H7 (cell line): ENCODE measurements around the gene REL. TPM values are rescaled to one million over a fixed set of nuclear protein-coding genes. Genes with fewer than 3 reads are reported as not detected.
"Not testable (repeated sequence)": the region's sequence is repeated elsewhere in the genome, so short reads cannot be mapped to it uniquely, and the experiment has no call there.

Experiments used
- DNase-seq: peaks from one replicate; pipeline ENCODE4 v3.0.0; 2012
- H3K27me3 ChIP-seq: 2 replicates; pipeline ENCODE4 v1.6.0; 2011; ENCODE audit warnings: mild to moderate bottlenecking, low read length; ENCODE audit not compliant: control insufficient read depth, insufficient read depth
- H3K36me3 ChIP-seq: replicated peaks from 2 replicates; pipeline ENCODE4 v1.5.1; 2011; ENCODE audit warnings: low read length; ENCODE audit not compliant: control insufficient read depth, insufficient read depth
- H3K4me3 ChIP-seq: 2 replicates; pipeline ENCODE4 v1.5.1; 2011; ENCODE audit warnings: low read depth, mild to moderate bottlenecking, control low read depth, low read length, moderate library complexity; ENCODE audit not compliant: insufficient read depth
- total RNA-seq: library from RNA; depleted of rRNA; stranded (reverse); fragments of >200 nt; shearing (Covaris generic); gene quantifications from 2 replicates; pipeline ENCODE4 v1.2.3, GENCODE V29; 2014

REL gene
- total RNA-seq, 1 experiment from 2014 or later = 4.5 TPM

- H3K27me3 ChIP-seq = peaks cover 2% of the 10 kb centered on the region; the same call in 1 of the 2 replicates
- H3K36me3 ChIP-seq = no peaks in the 10 kb centered on the region
- no peak for DNase-seq
- no peak overlapping the region for H3K4me3 ChIP-seq
Observed at GRCh38 chr2:60884800-60885199, 3.4 kb downstream of the REL start.

DNA sequence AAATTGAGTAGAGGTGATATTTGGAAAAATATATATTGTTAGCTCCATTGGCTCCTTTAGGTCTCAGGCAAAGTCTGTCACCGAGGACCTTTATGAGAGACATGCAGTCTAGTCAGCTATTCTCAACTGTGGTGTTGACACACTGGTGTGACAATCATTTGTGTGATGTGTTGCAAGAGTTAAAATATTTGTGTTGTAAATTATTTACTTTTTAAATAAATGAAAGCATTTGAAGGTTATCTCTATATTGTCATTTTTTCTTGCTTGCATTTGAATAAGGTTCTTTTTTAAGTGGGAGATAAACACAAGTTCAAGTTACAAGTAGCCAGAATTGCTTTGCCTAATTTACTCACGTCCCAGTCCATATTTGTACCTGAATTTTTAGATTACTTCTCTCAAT lies 4.3 kb downstream of the REL start:
- H3K4me3 ChIP-seq = no peak overlapping the region
- H3K27me3 ChIP-seq = peaks cover 2% of the 10 kb centered on the region; the same call in 1 of the 2 replicates
- DNase-seq = no peak
- H3K36me3 ChIP-seq = no peaks in the 10 kb centered on the region

- peaks cover 2% of the 10 kb centered on the region; the same call in 1 of the 2 replicates for H3K27me3 ChIP-seq
- no peak overlapping the region for H3K4me3 ChIP-seq
- no peaks in the 10 kb centered on the region for H3K36me3 ChIP-seq
- DNase-seq = no peak
Observed at GRCh38 chr2:60886991-60887390, 5.6 kb downstream of the REL start.

- Histone ChIP-seq H3K27me3 (no peaks in the 10 kb centered on the region), H3K36me3 (no peaks in the 10 kb centered on the region), H3K4me3 (no peak overlapping the region)
- no peak for DNase-seq
Observed at GRCh38 chr2:60888853-60889252, 7.5 kb downstream of the REL start.

DNA sequence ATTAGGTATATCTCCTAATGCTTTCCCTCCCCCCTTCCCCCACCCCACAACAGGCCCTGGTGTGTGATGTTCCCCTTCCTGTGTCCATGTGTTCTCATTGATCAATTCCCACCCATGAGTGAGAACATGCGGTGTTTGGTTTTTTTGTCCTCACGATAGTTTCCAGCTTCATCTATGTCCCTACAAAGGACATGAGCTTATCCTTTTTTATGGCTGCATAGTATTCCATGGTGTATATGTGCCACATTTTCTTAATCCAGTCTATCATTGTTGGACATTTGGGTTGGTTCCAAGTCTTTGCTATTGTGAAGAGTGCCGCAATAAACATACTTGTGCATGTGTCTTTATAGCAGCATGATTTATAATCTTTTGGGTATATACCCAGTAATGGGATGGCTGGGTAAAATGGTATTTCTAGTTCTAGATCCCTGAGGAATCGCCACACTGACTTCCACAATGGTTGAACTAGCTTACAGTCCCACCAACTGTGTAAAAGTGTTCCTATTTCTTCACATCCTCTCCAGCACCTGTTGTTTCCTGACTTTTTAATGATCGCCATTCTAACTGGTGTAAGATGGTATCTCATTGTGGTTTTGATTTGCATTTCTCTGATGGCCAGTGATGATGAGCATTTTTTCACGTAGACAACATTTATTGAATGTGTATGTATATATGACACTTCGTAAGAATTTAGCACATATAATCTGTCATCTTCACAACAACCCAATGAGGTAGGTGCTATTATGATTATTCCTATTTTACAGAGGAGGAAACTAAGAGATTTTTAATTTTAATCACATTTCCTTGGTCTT lies 8.4 kb downstream of the REL start:
- DNase-seq, H3K27me3 ChIP-seq, H3K36me3 ChIP-seq, H3K4me3 ChIP-seq: not testable (repeated sequence)

GRCh38 chr2:60890393-60890707 lies 9.0 kb downstream of the REL start:
- DNase-seq = no peak
- Histone ChIP-seq H3K27me3 (no peaks in the 10 kb centered on the region), H3K4me3 (no peak overlapping the region), H3K36me3 (no peaks in the 10 kb centered on the region; the same call in 1 of the 2 replicates)

DNA sequence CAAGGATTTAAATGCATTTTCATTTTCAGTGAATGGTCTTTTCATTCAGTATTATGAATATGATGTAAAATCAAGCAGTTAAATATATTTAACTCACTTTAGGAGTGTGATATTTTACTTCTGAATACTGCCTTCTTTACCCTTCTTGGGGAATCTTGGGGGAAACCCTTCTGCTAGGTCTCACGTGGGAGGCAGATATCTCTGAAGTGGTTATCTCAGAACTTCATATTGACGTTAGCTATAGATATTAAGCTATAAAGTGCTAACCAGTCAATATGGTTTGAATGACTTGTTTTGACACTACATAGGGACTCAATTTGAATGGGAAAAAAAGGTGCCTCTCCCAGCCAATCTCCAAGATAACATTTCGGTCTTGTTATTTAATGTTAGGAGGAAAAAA lies 9.8 kb downstream of the REL start:
- no peaks in the 10 kb centered on the region; the same call in 1 of the 2 replicates for H3K36me3 ChIP-seq
- no peaks in the 10 kb centered on the region for H3K27me3 ChIP-seq
- no peak overlapping the region for H3K4me3 ChIP-seq
- no peak for DNase-seq

DNA sequence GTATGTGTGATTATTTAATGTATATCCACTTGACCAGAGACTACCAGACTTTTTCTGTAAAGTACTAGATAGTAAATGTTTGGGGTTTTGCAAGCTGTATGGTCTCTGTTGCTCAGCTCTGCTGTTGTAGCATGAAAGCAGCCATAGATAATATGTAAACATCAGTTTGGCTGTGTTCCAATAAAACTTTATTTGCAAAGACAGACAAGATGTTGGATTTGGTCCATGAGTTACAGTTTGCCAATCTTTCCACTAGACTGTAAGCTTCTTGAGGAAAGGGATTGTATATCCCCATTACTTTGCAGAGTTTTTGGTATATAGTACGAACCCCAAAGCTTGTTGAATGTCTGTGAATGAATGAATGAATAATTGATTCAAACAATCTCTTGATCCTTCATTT lies 17.2 kb downstream of the REL start:
- no peaks in the 10 kb centered on the region; the same call in 1 of the 2 replicates for H3K36me3 ChIP-seq
- no peaks in the 10 kb centered on the region for H3K27me3 ChIP-seq
- no peak overlapping the region for H3K4me3 ChIP-seq
- DNase-seq = no peak

DNA sequence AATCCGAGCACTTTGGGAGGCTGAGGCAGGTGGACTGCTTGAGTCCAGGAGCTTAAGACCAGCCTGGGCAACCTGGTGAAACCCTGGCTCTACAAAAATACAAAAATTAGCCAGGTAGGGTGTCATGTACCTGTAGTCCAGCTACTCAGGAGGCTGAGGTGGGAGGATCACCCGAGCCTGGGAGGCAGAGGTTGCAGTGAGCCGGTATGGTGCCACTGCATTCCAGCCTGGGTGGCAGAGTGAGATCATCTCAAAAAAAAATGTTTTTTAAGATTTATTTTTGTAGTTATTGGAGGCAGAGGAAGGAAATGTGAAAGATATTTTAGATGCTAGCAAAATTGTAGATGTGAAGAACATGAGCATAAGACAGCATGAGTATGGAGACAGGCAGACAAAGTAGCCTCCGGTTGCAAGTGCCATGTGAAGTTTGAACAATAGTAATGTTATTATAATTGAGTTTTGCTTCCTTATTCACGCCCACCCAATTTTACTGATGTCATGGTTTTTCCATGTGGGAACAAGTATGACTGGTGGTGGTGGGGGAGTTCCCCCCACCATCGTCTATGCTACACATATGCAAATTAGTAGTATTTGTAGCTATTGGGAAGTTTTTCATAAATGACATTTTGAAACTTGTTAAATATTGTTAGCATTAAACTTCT lies 18.0 kb downstream of the REL start:
- H3K27me3 ChIP-seq = no peaks in the 10 kb centered on the region
- H3K4me3 ChIP-seq = no peak overlapping the region
- H3K36me3 ChIP-seq = no peaks in the 10 kb centered on the region; the same call in 1 of the 2 replicates
- DNase-seq = no peak

- no peaks in the 10 kb centered on the region for H3K27me3 ChIP-seq
- DNase-seq = no peak
- no peak overlapping the region for H3K4me3 ChIP-seq
- no peaks in the 10 kb centered on the region for H3K36me3 ChIP-seq
Observed at GRCh38 chr2:60899892-60900249, 18.5 kb downstream of the REL start.

DNA sequence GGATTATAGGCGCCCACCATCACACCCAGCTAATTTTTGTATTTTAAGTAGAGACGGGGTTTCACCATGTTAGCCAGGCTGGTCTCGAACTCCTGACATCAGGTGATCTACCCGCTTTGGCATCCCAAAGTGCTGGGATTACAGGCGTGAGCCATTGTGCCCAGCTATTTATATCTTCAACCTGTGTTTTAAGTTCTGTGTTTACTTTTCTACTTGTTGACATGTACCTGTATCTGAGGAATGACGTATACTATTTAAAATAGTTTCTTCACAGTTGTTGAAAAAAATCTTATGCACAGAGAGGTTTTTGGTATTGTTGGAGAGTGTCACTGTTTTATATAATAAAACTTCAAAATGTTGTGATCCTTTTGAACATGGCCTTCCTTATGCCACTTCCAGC lies 19.9 kb downstream of the REL start:
- H3K27me3 ChIP-seq, DNase-seq, H3K36me3 ChIP-seq, H3K4me3 ChIP-seq: not testable (repeated sequence)

DNA sequence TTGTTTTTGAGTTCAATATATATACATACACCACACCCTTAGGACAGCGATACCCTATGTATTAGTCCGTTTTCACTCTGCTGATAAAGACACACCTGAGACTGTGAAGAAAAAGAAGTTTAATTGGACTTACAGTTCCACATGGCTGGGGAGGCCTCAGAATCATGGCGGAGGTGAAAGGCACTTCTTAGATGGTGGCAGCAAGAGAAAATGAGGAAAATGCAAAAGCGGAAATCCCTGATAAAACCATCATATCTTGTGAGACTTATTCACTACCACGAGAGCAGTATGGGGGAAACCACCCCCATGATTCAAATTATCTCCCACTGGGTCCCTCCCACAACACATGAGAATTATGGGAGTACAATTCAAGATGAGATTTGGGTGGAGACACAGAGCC lies 24.5 kb downstream of the REL start:
- H3K27me3 ChIP-seq, H3K36me3 ChIP-seq, H3K4me3 ChIP-seq, DNase-seq: not testable (repeated sequence)

GRCh38 chr2:60906395-60906794 lies 25.0 kb downstream of the REL start:
- DNase-seq = no peak
- no peaks in the 10 kb centered on the region for H3K27me3 ChIP-seq
- no peaks in the 10 kb centered on the region for H3K36me3 ChIP-seq
- no peak overlapping the region for H3K4me3 ChIP-seq

DNA sequence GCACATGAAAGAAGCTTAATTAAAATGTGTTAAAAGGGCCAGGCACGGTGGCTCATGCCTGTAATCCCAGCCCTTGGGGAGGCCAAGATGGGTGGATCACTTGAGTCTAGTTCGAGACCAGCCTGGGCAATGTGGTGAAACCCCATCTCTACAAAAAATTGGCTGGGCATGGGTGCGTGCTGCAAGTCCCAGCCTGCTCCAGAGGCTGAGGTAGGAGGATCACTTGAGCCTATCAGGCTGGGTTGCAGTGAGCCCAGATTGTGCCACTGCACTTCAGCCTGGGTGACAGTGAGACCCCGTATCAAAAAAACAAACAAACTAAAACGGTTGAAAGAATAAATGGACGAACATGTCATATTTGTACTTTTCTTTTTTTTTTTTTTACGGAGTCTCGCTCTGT lies 26.0 kb downstream of the REL start:
- no peak overlapping the region for H3K4me3 ChIP-seq
- DNase-seq = no peak
- H3K27me3 ChIP-seq = no peaks in the 10 kb centered on the region
- no peaks in the 10 kb centered on the region for H3K36me3 ChIP-seq

- no peaks in the 10 kb centered on the region for H3K27me3 ChIP-seq
- H3K36me3 ChIP-seq = peaks cover 2% of the 10 kb centered on the region; the same call in 1 of the 2 replicates
- no peak for DNase-seq
- no peak overlapping the region for H3K4me3 ChIP-seq
Observed at GRCh38 chr2:60925994-60926740, 44.8 kb downstream of the REL start.
